Mucosa of rectum (tissue), 2 donors: ENCODE data around the gene HOXA10.

Experiments
- H3K27ac ChIP-seq, 2 donors: one replicate each; pipeline ENCODE4 v1.7.0; 2013; ENCODE audit warnings: inconsistent platforms in 2 of 2, low read depth in 2 of 2, low read length in 2 of 2
- H3K27me3 ChIP-seq, 2 donors: one replicate each; pipeline ENCODE4 v1.7.0; 2013; ENCODE audit warnings: low read length in 2 of 2; ENCODE audit not compliant: control insufficient read depth in 2 of 2, insufficient read depth in 2 of 2
- H3K36me3 ChIP-seq, 2 donors: one replicate each; pipeline ENCODE4 v1.7.0; 2013; ENCODE audit warnings: low read length in 2 of 2; ENCODE audit not compliant: control insufficient read depth in 2 of 2, insufficient read depth in 2 of 2
- H3K4me1 ChIP-seq, 2 donors: one replicate each; pipeline ENCODE4 v1.7.0; 2013; ENCODE audit warnings: low read length in 2 of 2, mild to moderate bottlenecking in 1 of 2; ENCODE audit not compliant: control insufficient read depth in 2 of 2, insufficient read depth in 2 of 2
- H3K4me3 ChIP-seq, 2 donors: one replicate each; pipeline ENCODE4 v1.7.0; 2013; ENCODE audit warnings: low read length in 2 of 2
- H3K9ac ChIP-seq, 2 donors: one replicate each; pipeline ENCODE4 v1.7.0; 2013; ENCODE audit warnings: low read length in 2 of 2, low read depth in 1 of 2, mild to moderate bottlenecking in 1 of 2
- H3K9me3 ChIP-seq, 2 donors: one replicate each; pipeline ENCODE4 v1.7.0; 2013; ENCODE audit warnings: low read length in 2 of 2; ENCODE audit not compliant: control insufficient read depth in 2 of 2
- donor health status: healthy.
- donor health status: Normal muscosa, but diverticular disease.

The HOXA10 gene

DNA sequence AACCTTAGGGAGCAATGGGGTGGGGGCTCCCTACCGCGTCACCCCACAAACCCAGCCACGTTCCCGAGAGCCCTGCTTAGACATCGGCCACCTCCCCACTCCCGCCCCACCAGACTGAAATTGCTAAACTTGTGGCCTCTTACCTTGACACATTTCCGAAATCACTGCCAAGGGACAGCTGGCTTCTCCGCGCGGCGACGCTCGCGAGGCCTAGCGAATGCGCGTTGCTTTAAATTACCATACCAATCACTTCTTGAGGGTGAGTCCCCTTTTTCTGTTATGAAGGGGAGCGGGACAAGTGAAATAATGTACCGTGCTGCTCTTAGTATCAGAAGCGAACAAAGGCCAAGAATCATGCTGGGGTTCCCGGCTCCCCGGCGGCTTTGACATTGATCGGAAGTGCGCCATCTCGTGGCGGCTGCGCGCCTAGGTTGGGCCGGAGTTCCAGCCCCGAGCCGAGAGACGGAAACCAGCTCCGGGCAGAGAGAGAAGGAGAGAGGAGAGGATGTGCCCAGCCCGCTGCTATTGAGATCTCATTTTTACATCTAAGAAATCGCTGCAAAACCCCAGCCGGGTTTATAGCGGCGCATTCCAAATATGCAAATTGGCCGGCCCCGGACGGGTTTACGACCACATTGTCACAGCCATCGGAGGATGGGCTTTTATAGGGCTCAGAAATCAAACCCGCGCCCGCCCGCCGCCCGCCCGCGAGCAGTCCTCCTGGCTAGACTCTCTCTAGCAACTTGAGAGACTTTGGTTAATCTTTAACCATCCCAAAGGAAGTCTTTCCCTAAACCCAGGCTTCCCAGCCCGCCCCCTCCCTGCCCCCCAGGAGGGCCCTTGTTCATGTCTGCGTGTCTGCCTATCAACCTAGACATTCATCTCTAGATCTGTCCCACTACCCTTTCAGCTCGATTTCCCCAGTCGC lies 5.6 kb upstream of the HOXA10 start:
- Histone ChIP-seq H3K4me3 (peak overlapping the region; percentile 64 to 79), H3K36me3 (no peaks in the 10 kb centered on the region), H3K27ac (peak overlapping the region; percentile 96), H3K27me3 (peaks cover 2 to 18% of the 10 kb centered on the region in 2 donors), H3K9me3 (no peaks in the 10 kb centered on the region), H3K9ac (peak overlapping the region; percentile 92 to 96), H3K4me1 (peaks cover 44 to 74% of the 10 kb centered on the region in 2 donors)

GRCh38 chr7:27179030-27179429 lies 4.9 kb upstream of the HOXA10 start:
- peaks cover 0 to 20% of the 10 kb centered on the region in 2 donors for H3K27me3 ChIP-seq
- no peaks in the 10 kb centered on the region for H3K9me3 ChIP-seq
- H3K9ac ChIP-seq = peak overlapping the region; percentile 92 to 96
- peak overlapping the region; percentile 64 to 79 for H3K4me3 ChIP-seq
- H3K36me3 ChIP-seq = no peaks in the 10 kb centered on the region
- H3K4me1 ChIP-seq = peaks cover 43 to 75% of the 10 kb centered on the region in 2 donors
- peak overlapping the region; percentile 96 for H3K27ac ChIP-seq

- Histone ChIP-seq H3K4me3 (peak overlapping the region; percentile 64 to 79), H3K4me1 (peaks cover 38 to 69% of the 10 kb centered on the region in 2 donors), H3K27me3 (peaks cover 0 to 20% of the 10 kb centered on the region in 2 donors), H3K9ac (peak overlapping the region; percentile 92 to 96), H3K27ac (peak overlapping the region; percentile 96), H3K9me3 (no peaks in the 10 kb centered on the region), H3K36me3 (no peaks in the 10 kb centered on the region)
Measured at GRCh38 chr7:27178366-27178765, 4.2 kb upstream of the HOXA10 start.

GRCh38 chr7:27177795-27178320 lies 3.7 kb upstream of the HOXA10 start:
- Histone ChIP-seq H3K4me3 (peak overlapping the region; percentile 64 to 79), H3K27ac (peak overlapping the region; percentile 96), H3K36me3 (no peaks in the 10 kb centered on the region), H3K9ac (peak overlapping the region; percentile 92 to 96), H3K9me3 (no peaks in the 10 kb centered on the region), H3K4me1 (peaks cover 41 to 64% of the 10 kb centered on the region in 2 donors), H3K27me3 (peaks cover 0 to 19% of the 10 kb centered on the region in 2 donors)

DNA sequence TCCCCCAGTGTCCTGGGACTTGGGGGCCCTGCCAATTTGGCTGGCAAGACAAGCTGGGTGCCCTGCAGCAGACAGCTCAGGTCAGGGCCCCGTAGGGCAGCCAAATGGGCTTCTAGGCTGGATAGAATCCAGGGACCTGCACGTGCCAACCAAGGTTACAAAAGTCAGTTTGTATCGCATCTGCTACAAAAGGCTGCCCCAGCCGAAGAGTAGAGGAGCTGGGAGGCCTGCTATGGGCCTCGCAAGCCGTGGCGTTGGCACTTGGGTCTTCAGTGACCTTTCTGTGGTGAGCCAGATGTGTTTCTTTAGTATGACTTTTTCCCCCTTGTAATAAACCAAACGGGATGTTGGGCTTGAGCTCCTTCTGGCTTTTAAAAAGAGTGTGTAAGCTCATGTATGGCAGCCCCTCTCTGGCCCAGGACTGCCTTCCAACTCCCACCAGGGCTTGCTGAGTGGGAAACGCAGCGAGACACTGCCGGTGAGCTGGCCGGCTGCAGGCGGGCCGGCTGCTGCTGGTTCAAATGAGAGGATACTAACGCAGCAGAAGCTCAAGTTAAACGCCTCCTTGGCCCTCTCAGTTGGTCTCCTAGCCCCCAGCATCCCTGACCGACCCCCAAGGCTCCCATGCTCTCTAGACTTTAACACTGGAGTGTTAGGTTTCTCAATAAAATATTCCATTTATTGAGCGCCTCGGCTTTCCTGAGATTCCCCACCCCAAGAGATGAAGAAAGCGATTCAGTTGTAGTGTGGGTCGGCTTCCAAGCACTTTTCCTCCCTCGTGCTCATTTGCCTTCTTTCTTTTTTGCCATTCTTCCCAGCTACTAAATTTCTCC lies 3.1 kb upstream of the HOXA10 start:
- Histone ChIP-seq H3K4me3 (peak overlapping the region; percentile 64 to 79), H3K9ac (peak overlapping the region; percentile 92 to 96), H3K36me3 (no peaks in the 10 kb centered on the region), H3K27ac (peak overlapping the region; percentile 96), H3K4me1 (peaks cover 39 to 62% of the 10 kb centered on the region in 2 donors), H3K27me3 (peaks cover 0 to 17% of the 10 kb centered on the region in 2 donors), H3K9me3 (no peaks in the 10 kb centered on the region)

GRCh38 chr7:27176524-27176845 lies 2.4 kb upstream of the HOXA10 start:
- Histone ChIP-seq H3K36me3 (no peaks in the 10 kb centered on the region), H3K9ac (peak overlapping the region; percentile 92 to 96), H3K27me3 (peaks cover 0 to 17% of the 10 kb centered on the region in 2 donors), H3K4me1 (peaks cover 38 to 60% of the 10 kb centered on the region in 2 donors), H3K4me3 (peak overlapping the region; percentile 64 to 79), H3K9me3 (no peaks in the 10 kb centered on the region), H3K27ac (peak overlapping the region; percentile 96)

DNA sequence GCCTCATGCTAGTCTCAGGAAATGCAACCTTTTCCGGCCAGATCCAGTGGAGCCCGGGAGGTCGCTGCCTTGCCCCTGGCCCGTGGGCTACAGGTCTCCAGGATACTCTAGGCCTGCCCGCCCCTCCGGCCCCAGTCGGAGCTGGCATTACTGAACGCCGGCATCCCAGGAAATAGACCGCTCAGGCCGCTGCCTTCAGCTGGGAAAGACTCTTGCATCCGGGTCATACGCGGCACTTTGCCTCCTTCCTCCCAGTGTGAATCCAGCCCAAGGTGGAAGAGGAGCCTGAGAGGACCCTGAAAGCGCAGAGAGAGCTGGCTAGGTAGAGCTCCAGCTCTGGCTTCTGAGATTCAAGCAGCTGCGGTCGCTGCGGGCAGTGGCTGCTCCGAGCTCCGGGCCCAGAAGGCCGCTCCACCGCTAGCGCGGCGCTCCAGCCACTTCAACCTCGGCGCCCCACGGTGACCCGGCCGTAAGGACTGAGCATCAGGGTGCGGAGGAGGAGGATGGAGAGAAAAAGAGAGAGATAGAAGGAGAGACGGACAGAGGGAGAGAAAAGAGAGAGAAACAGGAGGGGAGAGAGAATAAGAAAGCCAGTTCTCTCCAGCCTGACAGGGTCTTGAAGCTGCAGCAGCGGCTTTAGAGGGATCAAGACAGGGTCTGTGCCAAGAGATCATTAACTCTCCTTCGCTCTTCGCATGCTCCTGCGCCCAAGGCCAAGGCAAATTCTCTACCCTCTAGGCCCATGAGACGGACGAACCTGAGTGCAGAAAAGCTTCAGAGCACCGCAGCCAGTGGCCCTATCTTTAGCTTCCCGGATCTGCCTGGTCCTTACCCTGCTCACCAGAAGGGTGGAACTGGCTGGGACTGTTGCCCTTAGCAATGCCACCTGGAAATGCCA lies 1.8 kb upstream of the HOXA10 start:
- peak overlapping the region; percentile 96 for H3K27ac ChIP-seq
- H3K4me3 ChIP-seq = peak overlapping the region; percentile 64 to 79

DNA sequence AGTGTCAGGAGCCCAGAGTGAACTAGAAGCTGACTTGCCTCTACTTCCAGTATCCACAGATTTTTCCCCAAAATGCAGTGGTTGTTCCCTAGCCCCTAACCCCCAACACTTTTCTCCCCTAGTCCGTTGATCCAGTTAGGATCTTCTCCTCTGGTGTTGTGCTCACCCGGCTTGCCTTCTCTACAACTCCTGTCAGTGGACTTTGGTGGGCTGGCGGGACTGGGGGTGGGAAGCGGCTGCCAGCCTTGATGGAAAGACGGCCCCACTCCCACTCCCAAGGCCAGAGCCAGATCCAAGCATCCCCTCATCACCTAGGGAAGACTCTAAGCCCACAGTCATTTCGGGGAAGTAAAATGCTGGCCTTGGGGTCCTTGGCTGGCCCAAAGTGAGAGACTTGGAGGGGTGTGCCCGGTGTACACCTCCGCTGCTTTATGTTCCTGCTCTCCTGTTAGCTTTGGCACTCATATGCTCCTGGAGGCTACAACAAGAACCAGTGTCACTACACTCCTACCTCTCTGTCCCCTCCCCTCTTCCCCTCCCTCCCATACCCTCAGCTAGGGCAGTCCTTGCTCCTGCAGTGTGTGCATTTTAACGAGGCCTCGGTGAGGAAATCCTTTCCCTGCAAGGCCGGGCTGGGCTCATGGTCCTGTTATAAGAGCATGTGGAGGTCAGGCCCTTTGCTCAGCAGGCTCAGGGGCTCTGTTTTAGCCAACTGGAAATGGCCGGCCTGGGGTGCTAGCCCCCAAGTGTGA lies 930 bp upstream of the HOXA10 start:
- Histone ChIP-seq H3K4me3 (peak overlapping the region; percentile 64 to 79), H3K9ac (peak overlapping the region; percentile 92 to 96), H3K4me1 (peaks cover 26 to 50% of the 10 kb centered on the region in 2 donors), H3K36me3 (no peaks in the 10 kb centered on the region), H3K27me3 (peaks cover 0 to 13% of the 10 kb centered on the region in 2 donors), H3K27ac (peak overlapping the region; percentile 96), H3K9me3 (no peaks in the 10 kb centered on the region)

More for the DNA sequence above, 1.8 kb upstream of the HOXA10 start:
- no peaks in the 10 kb centered on the region for H3K9me3 ChIP-seq
- no peaks in the 10 kb centered on the region for H3K36me3 ChIP-seq
- H3K4me1 ChIP-seq = peaks cover 33 to 57% of the 10 kb centered on the region in 2 donors
- H3K9ac ChIP-seq = peak overlapping the region; percentile 92 to 96
- H3K27me3 ChIP-seq = peaks cover 0 to 17% of the 10 kb centered on the region in 2 donors
